PC-3 (cell line): ENCODE data around the gene ASIC3. TPM values are rescaled to one million over a fixed set of nuclear protein-coding genes. Genes with fewer than 3 reads are reported as not detected.
A peak's percentile ranks its signal among the peaks of the same experiment; 100 is the strongest.

Source experiments
- ATAC-seq: fragments of 200-7000 bp; cut with Tn5 transposase; 2 replicates; pipeline ENCODE4 v1.9.1; 2020; ENCODE audit warnings: mild to moderate bottlenecking, moderate library complexity
- BruUV-seq: library from RNA; stranded (reverse); fragments of 400-500 nt; replicated peaks from 2 replicates; lab custom pipeline; 2021; lab: Mats Ljungman, UMichigan
- CTCF ChIA-PET: fragments of 300-600 bp; sonication (Branson Sonifier 250); formaldehyde crosslinking; loops from one replicate; lab custom pipeline; 2022; ENCODE audit warnings: antibody characterized with exemption; lab: Charles Lee
- POLR2A ChIA-PET: fragments of 300-600 bp; sonication (Branson Sonifier 250); formaldehyde crosslinking; loops from one replicate; lab custom pipeline; 2022; ENCODE audit warnings: antibody characterized with exemption; ENCODE audit not compliant: unreplicated experiment; lab: Charles Lee
- DNase-seq: peaks from one replicate; pipeline ENCODE4 v3.0.0-alpha.2; 2015
- H2AFZ ChIP-seq: fragments of 300-600 bp; sonication (generic); 2 replicates; pipeline ENCODE4 v1.6.0; 2016; ENCODE audit warnings: antibody characterized with exemption, low read length
- H3F3A ChIP-seq: fragments of 300-600 bp; sonication (generic); one replicate; pipeline ENCODE4 v1.6.0; 2017; ENCODE audit warnings: antibody characterized with exemption, low read length, control low read depth, mild to moderate bottlenecking; ENCODE audit not compliant: unreplicated experiment
- H3K27ac ChIP-seq: fragments of 300-600 bp; sonication (generic); 2 replicates; pipeline ENCODE4 v1.5.1; 2016; ENCODE audit warnings: mild to moderate bottlenecking, low read length
- H3K27me3 ChIP-seq: fragments of 300-600 bp; sonication (generic); 2 replicates; pipeline ENCODE4 v1.6.1; 2016; ENCODE audit warnings: low read length, mixed read lengths
- H3K36me3 ChIP-seq: fragments of 300-600 bp; sonication (generic); 2 replicates; pipeline ENCODE4 v1.6.1; 2016; ENCODE audit warnings: low read depth, mixed run types, low read length, mixed read lengths
- H3K4me1 ChIP-seq: fragments of 300-600 bp; sonication (generic); 2 replicates; pipeline ENCODE4 v1.5.1; 2016; ENCODE audit warnings: low read length; ENCODE audit not compliant: insufficient read depth
- H3K4me2 ChIP-seq: fragments of 300-600 bp; sonication (generic); 2 replicates; pipeline ENCODE4 v1.6.0; 2016; ENCODE audit warnings: low read length
- H3K4me3 ChIP-seq: fragments of 300-600 bp; sonication (generic); 2 replicates; pipeline ENCODE4 v1.5.1; 2016; ENCODE audit warnings: mild to moderate bottlenecking, low read length, mixed read lengths
- H3K79me2 ChIP-seq: fragments of 300-600 bp; sonication (generic); 2 replicates; pipeline ENCODE4 v1.6.1; 2017; ENCODE audit warnings: low read length, mixed read lengths
- H3K9ac ChIP-seq: fragments of 300-600 bp; sonication (generic); 2 replicates; pipeline ENCODE4 v1.6.0; 2016; ENCODE audit warnings: mild to moderate bottlenecking, low read length
- H3K9me2 ChIP-seq: fragments of 300-600 bp; sonication (generic); replicated peaks from 2 replicates; pipeline ENCODE4 v1.6.1; 2016; ENCODE audit warnings: mixed run types, low read length, mixed read lengths
- H3K9me3 ChIP-seq: fragments of 300-600 bp; sonication (generic); 2 replicates; pipeline ENCODE4 v1.6.1; 2016; ENCODE audit warnings: low read length, mixed read lengths
- H4K20me1 ChIP-seq: fragments of 300-600 bp; sonication (generic); 2 replicates; pipeline ENCODE4 v1.6.1; 2016; ENCODE audit warnings: low read length, mixed read lengths
- EZH2 ChIP-seq: fragments of 300-600 bp; sonication (generic); IDR thresholded peaks from one replicate; pipeline ENCODE4 v1.6.1; 2017; ENCODE audit warnings: antibody characterized with exemption, mild to moderate bottlenecking, low read length; ENCODE audit not compliant: unreplicated experiment
- EZH2phosphoT487 ChIP-seq: fragments of 300-600 bp; sonication (generic); IDR thresholded peaks from 2 replicates; pipeline ENCODE4 v1.6.1; 2018; ENCODE audit warnings: mild to moderate bottlenecking, antibody characterized with exemption, low read length, borderline replicate concordance
- intact Hi-C: fragments of 100-400 bp; cut with micrococcal nuclease; formaldehyde crosslinking; loops from 2 replicates; pipeline ENCODE4 v1.9.0; 2023
- total RNA-seq: library from RNA; depleted of rRNA; stranded (reverse); fragments of >200 nt; gene quantifications from 2 replicates; pipeline ENCODE4 v1.2.3, GENCODE V29; 2014
- TF ChIP-seq, protein P1 (sequence below): fragments of 300-600 bp; sonication (generic); conservative IDR thresholded peaks from 2 replicates; pipeline ENCODE4 v1.5.1; 2017; ENCODE audit warnings: antibody characterized with exemption, low read depth, mild to moderate bottlenecking, low read length

Gene ASIC3
- total RNA-seq, 1 experiment from 2014 or later: 1.7 TPM

DNA sequence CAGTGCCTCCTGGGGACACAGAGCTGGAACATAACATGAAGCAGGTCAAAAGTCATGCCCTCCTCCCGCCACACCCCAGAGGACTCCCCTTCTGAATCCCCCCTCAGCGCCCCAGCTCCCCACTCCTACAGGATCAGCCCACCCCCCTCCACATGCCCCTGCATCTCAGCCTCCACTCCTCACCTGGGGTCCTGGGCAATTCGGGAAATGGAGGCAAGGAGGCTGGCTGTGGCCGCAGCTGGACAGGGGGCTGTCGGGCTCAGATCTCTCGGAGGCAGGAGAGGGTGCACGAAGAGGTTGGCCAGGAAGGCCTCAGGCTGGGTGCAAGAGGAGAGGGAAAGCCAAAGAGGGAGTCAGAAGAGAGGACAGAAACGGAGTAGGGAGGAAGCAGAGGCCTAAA, 31.8 kb upstream of the ASIC3 start:
- TF ChIP-seq EZH2: no peak
- no peak for TF ChIP-seq EZH2phosphoT487
- TF ChIP-seq, protein P1, sequence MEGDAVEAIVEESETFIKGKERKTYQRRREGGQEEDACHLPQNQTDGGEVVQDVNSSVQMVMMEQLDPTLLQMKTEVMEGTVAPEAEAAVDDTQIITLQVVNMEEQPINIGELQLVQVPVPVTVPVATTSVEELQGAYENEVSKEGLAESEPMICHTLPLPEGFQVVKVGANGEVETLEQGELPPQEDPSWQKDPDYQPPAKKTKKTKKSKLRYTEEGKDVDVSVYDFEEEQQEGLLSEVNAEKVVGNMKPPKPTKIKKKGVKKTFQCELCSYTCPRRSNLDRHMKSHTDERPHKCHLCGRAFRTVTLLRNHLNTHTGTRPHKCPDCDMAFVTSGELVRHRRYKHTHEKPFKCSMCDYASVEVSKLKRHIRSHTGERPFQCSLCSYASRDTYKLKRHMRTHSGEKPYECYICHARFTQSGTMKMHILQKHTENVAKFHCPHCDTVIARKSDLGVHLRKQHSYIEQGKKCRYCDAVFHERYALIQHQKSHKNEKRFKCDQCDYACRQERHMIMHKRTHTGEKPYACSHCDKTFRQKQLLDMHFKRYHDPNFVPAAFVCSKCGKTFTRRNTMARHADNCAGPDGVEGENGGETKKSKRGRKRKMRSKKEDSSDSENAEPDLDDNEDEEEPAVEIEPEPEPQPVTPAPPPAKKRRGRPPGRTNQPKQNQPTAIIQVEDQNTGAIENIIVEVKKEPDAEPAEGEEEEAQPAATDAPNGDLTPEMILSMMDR: no peak
- H3K9me3 ChIP-seq: no peaks in the 10 kb centered on the region
- no peaks in the 10 kb centered on the region for H3K79me2 ChIP-seq
- no peak for ATAC-seq
- ChIA-PET CTCF (no interaction called here), POLR2A (no interaction called here)
- H3F3A ChIP-seq: no peaks in the 10 kb centered on the region
- H3K4me3 ChIP-seq: no peak overlapping the region
- H2AFZ ChIP-seq: no peak overlapping the region
- H3K27me3 ChIP-seq: no peaks in the 10 kb centered on the region
- no peaks in the 10 kb centered on the region for H3K36me3 ChIP-seq
- H4K20me1 ChIP-seq: no peaks in the 10 kb centered on the region
- no peak overlapping the region for H3K9ac ChIP-seq
- peaks cover 10% of the 10 kb centered on the region; the same call in 1 of the 2 replicates for H3K4me1 ChIP-seq
- no peaks in the 10 kb centered on the region for H3K9me2 ChIP-seq
- no peak overlapping the region for H3K4me2 ChIP-seq
- no TSS peak for BruUV-seq
- intact Hi-C loops: no loop called here
- DNase-seq: no peak
- no peak overlapping the region for H3K27ac ChIP-seq

DNA sequence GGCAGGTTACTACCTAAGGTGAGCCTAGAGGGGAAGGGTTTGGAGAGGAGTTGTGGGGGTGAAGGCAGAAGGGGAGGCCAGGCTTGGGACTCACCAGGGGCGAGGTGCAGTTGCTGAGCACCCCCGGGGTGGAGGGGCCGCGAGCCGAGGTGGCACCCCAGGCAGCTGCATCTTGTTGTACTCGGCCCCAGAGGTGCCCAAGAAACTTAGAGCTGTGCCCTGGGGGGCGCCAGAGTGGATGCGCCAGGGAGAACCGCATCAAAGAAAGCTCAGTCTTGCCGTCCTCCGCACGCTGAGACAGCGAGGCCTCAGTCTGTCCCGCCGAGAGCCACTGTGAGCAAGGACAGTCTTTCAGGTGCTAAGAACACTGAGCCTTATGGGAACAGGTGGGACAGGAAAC, 31.4 kb upstream of the ASIC3 start:
- no peak for TF ChIP-seq EZH2
- TF ChIP-seq EZH2phosphoT487: no peak
- TF ChIP-seq, protein P1: no peak
- DNase-seq: no peak
- no peaks in the 10 kb centered on the region for H3K9me2 ChIP-seq
- H3K4me1 ChIP-seq: peaks cover 10% of the 10 kb centered on the region; the same call in 1 of the 2 replicates
- ChIA-PET CTCF (no interaction called here), POLR2A (no interaction called here)
- no peaks in the 10 kb centered on the region for H3K36me3 ChIP-seq
- H4K20me1 ChIP-seq: no peaks in the 10 kb centered on the region
- ATAC-seq: no peak
- BruUV-seq: no TSS peak
- intact Hi-C loops: no loop called here
- H3K4me3 ChIP-seq: no peak overlapping the region
- H3K9me3 ChIP-seq: no peaks in the 10 kb centered on the region
- no peak overlapping the region for H2AFZ ChIP-seq
- no peaks in the 10 kb centered on the region for H3K27me3 ChIP-seq
- H3K27ac ChIP-seq: no peak overlapping the region
- H3K4me2 ChIP-seq: no peak overlapping the region
- H3K9ac ChIP-seq: no peak overlapping the region
- H3K79me2 ChIP-seq: no peaks in the 10 kb centered on the region
- H3F3A ChIP-seq: no peaks in the 10 kb centered on the region

DNA sequence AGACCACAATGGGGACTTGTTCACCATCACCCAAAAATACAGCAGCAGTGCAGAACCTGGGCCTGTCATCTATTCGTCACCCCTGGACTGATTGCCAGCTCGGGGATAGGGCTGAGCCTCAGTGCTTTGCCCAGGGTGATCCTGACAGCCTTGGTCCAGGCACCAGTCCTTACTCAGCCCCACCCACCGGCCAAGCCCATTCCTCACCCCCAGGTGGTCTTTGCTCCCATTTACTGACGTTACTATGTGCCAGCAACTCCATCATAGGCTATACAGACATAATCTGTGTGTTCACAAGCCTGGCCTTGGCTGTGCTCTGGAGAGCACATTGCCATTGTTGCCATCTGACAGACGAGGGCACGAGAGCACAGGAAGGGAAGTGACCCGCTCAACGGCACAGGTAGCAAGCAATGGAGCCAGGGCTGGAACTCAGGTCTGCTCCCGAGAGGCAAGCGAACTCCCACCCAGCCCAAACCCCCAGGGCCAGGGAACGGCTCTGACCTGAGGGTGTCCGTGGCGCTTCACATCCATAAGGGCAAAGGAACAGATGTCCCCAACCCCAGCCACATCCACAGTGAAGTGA, 30.9 kb upstream of the ASIC3 start:
- Histone ChIP-seq H3K27ac (no peak overlapping the region), H3K4me3 (peak overlapping the region; percentile 49; the same call in 1 of the 2 replicates), H3K27me3 (no peaks in the 10 kb centered on the region), H3F3A (no peaks in the 10 kb centered on the region), H3K9me3 (no peaks in the 10 kb centered on the region), H3K9ac (no peak overlapping the region), H3K9me2 (no peaks in the 10 kb centered on the region), H2AFZ (peak overlapping the region; percentile 61), H3K79me2 (no peaks in the 10 kb centered on the region), H4K20me1 (no peaks in the 10 kb centered on the region), H3K36me3 (no peaks in the 10 kb centered on the region), H3K4me1 (peaks cover 10% of the 10 kb centered on the region; the same call in 1 of the 2 replicates), H3K4me2 (peak overlapping the region; percentile 79)
- POLR2A ChIA-PET: no interaction called here
- no peak for DNase-seq
- ATAC-seq: no peak
- CTCF ChIA-PET: interaction anchor here (0.6 to 1.1 kb wide), 3 partner anchors 29 to 46 kb away, joined by 3 to 4 read pairs (median 3); no protein-coding TSS in a partner anchor
- BruUV-seq: no TSS peak
- TF ChIP-seq, protein P1: no peak
- TF ChIP-seq EZH2phosphoT487: no peak
- no peak for TF ChIP-seq EZH2
- intact Hi-C loops: no loop called here
